Measurements from ENCODE around the gene MOXD1.
"Not testable (repeated sequence)": the region's sequence is repeated elsewhere in the genome, so short reads cannot be mapped to it uniquely, and the experiment has no call there.

GRCh38 chr6:132351986-132352385 is 49.3 kb downstream of the MOXD1 start:
- TF ChIP-seq, protein P1, sequence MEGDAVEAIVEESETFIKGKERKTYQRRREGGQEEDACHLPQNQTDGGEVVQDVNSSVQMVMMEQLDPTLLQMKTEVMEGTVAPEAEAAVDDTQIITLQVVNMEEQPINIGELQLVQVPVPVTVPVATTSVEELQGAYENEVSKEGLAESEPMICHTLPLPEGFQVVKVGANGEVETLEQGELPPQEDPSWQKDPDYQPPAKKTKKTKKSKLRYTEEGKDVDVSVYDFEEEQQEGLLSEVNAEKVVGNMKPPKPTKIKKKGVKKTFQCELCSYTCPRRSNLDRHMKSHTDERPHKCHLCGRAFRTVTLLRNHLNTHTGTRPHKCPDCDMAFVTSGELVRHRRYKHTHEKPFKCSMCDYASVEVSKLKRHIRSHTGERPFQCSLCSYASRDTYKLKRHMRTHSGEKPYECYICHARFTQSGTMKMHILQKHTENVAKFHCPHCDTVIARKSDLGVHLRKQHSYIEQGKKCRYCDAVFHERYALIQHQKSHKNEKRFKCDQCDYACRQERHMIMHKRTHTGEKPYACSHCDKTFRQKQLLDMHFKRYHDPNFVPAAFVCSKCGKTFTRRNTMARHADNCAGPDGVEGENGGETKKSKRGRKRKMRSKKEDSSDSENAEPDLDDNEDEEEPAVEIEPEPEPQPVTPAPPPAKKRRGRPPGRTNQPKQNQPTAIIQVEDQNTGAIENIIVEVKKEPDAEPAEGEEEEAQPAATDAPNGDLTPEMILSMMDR (IDR thresholded peaks at IDR 0.05), result not testable (repeated sequence)
- not testable (repeated sequence) for TF ChIP-seq POLR2A (IDR thresholded peaks at IDR 0.05)
